ENCODE results near the gene COL6A1. TPM values are rescaled to one million over a fixed set of nuclear protein-coding genes. Genes with fewer than 3 reads are reported as not detected.
A peak's percentile ranks its signal among the peaks of the same experiment; 100 is the strongest.

The COL6A1 gene
- total RNA-seq, 1 donor from 2014 or later = 12.6 TPM

- no peak overlapping the region for H2AFZ ChIP-seq (replicated peaks)
- no peaks in the 10 kb centered on the region for H3K4me1 ChIP-seq
- peaks cover 3% of the 10 kb centered on the region for H3K27me3 Mint-ChIP-seq (ENCODE audit: insufficient read depth, low read depth)
- H3K9me3 Mint-ChIP-seq = no peaks in the 10 kb centered on the region
- H3K36me3 Mint-ChIP-seq = peaks cover 3% of the 10 kb centered on the region
- H3K4me1 Mint-ChIP-seq = no peaks in the 10 kb centered on the region
- TF ChIP-seq EZH2phosphoT487 (IDR thresholded peaks at IDR 0.05) (no peak), CTCF (IDR thresholded peaks at IDR 0.05) (no peak), EZH2 (IDR thresholded peaks at IDR 0.05) (no peak)
- H3K9ac ChIP-seq = no peak overlapping the region
- no peak overlapping the region for H3K4me3 Mint-ChIP-seq
- H3F3A ChIP-seq (ENCODE audit: low read depth) = peaks cover under 1% of the 10 kb centered on the region
- no peak overlapping the region for H3K4me3 ChIP-seq
- H3K4me2 ChIP-seq = no peak overlapping the region
- H3K36me3 ChIP-seq = no peaks in the 10 kb centered on the region
- DNase-seq (ENCODE audit: low spot score) = no peak
- no peaks in the 10 kb centered on the region for H3K79me2 ChIP-seq (ENCODE audit: low read depth)
- no peak overlapping the region for H3K27ac Mint-ChIP-seq
- no peaks in the 10 kb centered on the region for H3K9me3 ChIP-seq (ENCODE audit: low read depth)
- no peaks in the 10 kb centered on the region for H3K27me3 ChIP-seq
- H3K27ac ChIP-seq = no peak overlapping the region
- no peaks in the 10 kb centered on the region for H4K20me1 ChIP-seq (ENCODE audit: low read depth)
Observed at GRCh38 chr21:45990049-45990711, 8.6 kb downstream of the COL6A1 start.

GRCh38 chr21:45990741-45991605 lies 9.4 kb downstream of the COL6A1 start:
- Mint-ChIP-seq H3K27ac (no peak overlapping the region), H3K36me3 (peaks cover 2% of the 10 kb centered on the region), H3K4me3 (no peak overlapping the region), H3K27me3 (ENCODE audit: insufficient read depth, low read depth) (peaks cover 2% of the 10 kb centered on the region), H3K9me3 (no peaks in the 10 kb centered on the region), H3K4me1 (no peaks in the 10 kb centered on the region)
- Histone ChIP-seq H3K9ac (no peak overlapping the region), H3K9me3 (ENCODE audit: low read depth) (no peaks in the 10 kb centered on the region), H3K27ac (no peak overlapping the region), H3K4me1 (no peaks in the 10 kb centered on the region), H3K4me3 (no peak overlapping the region), H2AFZ (replicated peaks) (no peak overlapping the region), H3K27me3 (no peaks in the 10 kb centered on the region), H4K20me1 (ENCODE audit: low read depth) (no peaks in the 10 kb centered on the region), H3K4me2 (no peak overlapping the region), H3K79me2 (ENCODE audit: low read depth) (no peaks in the 10 kb centered on the region), H3F3A (ENCODE audit: low read depth) (no peaks in the 10 kb centered on the region), H3K36me3 (no peaks in the 10 kb centered on the region)
- no peak for DNase-seq (ENCODE audit: low spot score)
- TF ChIP-seq CTCF (IDR thresholded peaks at IDR 0.05) = no peak
- TF ChIP-seq EZH2phosphoT487 (IDR thresholded peaks at IDR 0.05) = no peak
- TF ChIP-seq EZH2 (IDR thresholded peaks at IDR 0.05) = no peak

- no peak for DNase-seq (ENCODE audit: low spot score)
- H3K4me1 Mint-ChIP-seq = no peaks in the 10 kb centered on the region
- Histone ChIP-seq H4K20me1 (ENCODE audit: low read depth) (no peaks in the 10 kb centered on the region), H3K36me3 (no peaks in the 10 kb centered on the region), H3K9me3 (ENCODE audit: low read depth) (no peaks in the 10 kb centered on the region), H3K4me1 (no peaks in the 10 kb centered on the region), H3K9ac (no peak overlapping the region), H2AFZ (replicated peaks) (no peak overlapping the region), H3K4me2 (no peak overlapping the region), H3F3A (ENCODE audit: low read depth) (no peaks in the 10 kb centered on the region), H3K27ac (no peak overlapping the region), H3K27me3 (no peaks in the 10 kb centered on the region), H3K79me2 (ENCODE audit: low read depth) (no peaks in the 10 kb centered on the region), H3K4me3 (no peak overlapping the region)
- peaks cover 2% of the 10 kb centered on the region for H3K27me3 Mint-ChIP-seq (ENCODE audit: insufficient read depth, low read depth)
- no peak overlapping the region for H3K4me3 Mint-ChIP-seq
- TF ChIP-seq EZH2 (IDR thresholded peaks at IDR 0.05) = no peak
- no peak for TF ChIP-seq EZH2phosphoT487 (IDR thresholded peaks at IDR 0.05)
- no peak for TF ChIP-seq CTCF (IDR thresholded peaks at IDR 0.05)
- no peaks in the 10 kb centered on the region for H3K9me3 Mint-ChIP-seq
- H3K36me3 Mint-ChIP-seq = peaks cover 2% of the 10 kb centered on the region
- peak overlapping the region; percentile 74 for H3K27ac Mint-ChIP-seq
Observed at GRCh38 chr21:45991606-45992300, 10.2 kb downstream of the COL6A1 start.

Data from neural progenitor cell (in vitro differentiated cells).